ENCODE results near the gene BTD.

Gene BTD

GRCh38 chr3:15636028-15636709 is 34.6 kb downstream of the BTD start:
- ATAC-seq (peak; percentile 81), DNase-seq (peak; percentile 60)

- ATAC-seq (peak; percentile 80), DNase-seq (peak; percentile 42)
These were observed 35.8 kb downstream of the BTD start for GRCh38 chr3:15637131-15637951.

- peak; percentile 8 for ATAC-seq
- no peak for DNase-seq
These were observed 36.8 kb downstream of the BTD start for GRCh38 chr3:15638193-15638890.

GRCh38 chr3:15638891-15639262 is 37.3 kb downstream of the BTD start:
- DNase-seq (no peak), ATAC-seq (peak; percentile 37)

GRCh38 chr3:15645246-15645645 is 43.7 kb downstream of the BTD start:
- DNase-seq (no peak), ATAC-seq (no peak)

GRCh38 chr3:15645740-15646501 is 44.4 kb downstream of the BTD start:
- DNase-seq, result no peak
- ATAC-seq, result no peak

GRCh38 chr3:15646851-15647511 is 45.4 kb downstream of the BTD start:
- no peak for DNase-seq
- peak; percentile 37 for ATAC-seq

GRCh38 chr3:15647611-15648167 is 46.1 kb downstream of the BTD start:
- DNase-seq (peak; percentile 68), ATAC-seq (peak; percentile 93)

GRCh38 chr3:15649341-15649740 is 47.8 kb downstream of the BTD start:
- ATAC-seq, result no peak
- DNase-seq, result no peak

GRCh38 chr3:15649858-15650257 is 48.3 kb downstream of the BTD start:
- no peak for DNase-seq
- ATAC-seq, result no peak

- DNase-seq, result no peak
- no peak for ATAC-seq
These were observed 49.9 kb downstream of the BTD start for GRCh38 chr3:15651396-15651795.

GRCh38 chr3:15653321-15653720 is 51.8 kb downstream of the BTD start:
- ATAC-seq (no peak), DNase-seq (no peak)

- ATAC-seq, result peak; percentile 36
- DNase-seq, result no peak
These were observed 52.6 kb downstream of the BTD start for GRCh38 chr3:15654127-15654526.

GRCh38 chr3:15654891-15655290 is 53.3 kb downstream of the BTD start:
- DNase-seq (no peak), ATAC-seq (no peak)

- ATAC-seq (no peak), DNase-seq (no peak)
These were observed 54.8 kb downstream of the BTD start for GRCh38 chr3:15656342-15656741.

- ATAC-seq (no peak), DNase-seq (no peak)
These were observed 55.5 kb downstream of the BTD start for GRCh38 chr3:15657016-15657415.

- DNase-seq (no peak), ATAC-seq (no peak)
These were observed 57.9 kb downstream of the BTD start for GRCh38 chr3:15659254-15659975.

- ATAC-seq (no peak), DNase-seq (no peak)
These were observed 58.8 kb downstream of the BTD start for GRCh38 chr3:15660055-15660935.

- no peak for ATAC-seq
- no peak for DNase-seq
These were observed 62.6 kb downstream of the BTD start for GRCh38 chr3:15664144-15664543.

Measured in stimulated activated naive CD8-positive, alpha-beta T cell treated with anti-CD3 and anti-CD28 coated beads, Interleukin-15, Interleukin-2, amounts not matched to agents 100 U/mL and 50 U/mL, for 24 hours (primary cell).